Peyer's patch (tissue), 4 donors: ENCODE measurements around the gene GLI3.

Experiments used
- POLR2A ChIP-seq, 2 donors: fragments of 450-650 bp; IDR thresholded peaks; one replicate each; pipeline ENCODE4 v1.5.1; 2017; ENCODE audit warnings: antibody characterized with exemption in 2 of 2, mild to moderate bottlenecking in 2 of 2, moderate library complexity in 2 of 2
- TF ChIP-seq, protein P1 (sequence below), 6 experiments: fragments of 450-650 bp in 4 of 6; fragments of 200-600 bp in 2 of 6; sonication (generic) in 1 of 6; IDR thresholded peaks; one replicate each; pipeline ENCODE4 v1.5.1; 2017 to 2019; ENCODE audit warnings: antibody characterized with exemption in 6 of 6, mild to moderate bottlenecking in 3 of 6, moderate library complexity in 1 of 6

- TF ChIP-seq, protein P1, sequence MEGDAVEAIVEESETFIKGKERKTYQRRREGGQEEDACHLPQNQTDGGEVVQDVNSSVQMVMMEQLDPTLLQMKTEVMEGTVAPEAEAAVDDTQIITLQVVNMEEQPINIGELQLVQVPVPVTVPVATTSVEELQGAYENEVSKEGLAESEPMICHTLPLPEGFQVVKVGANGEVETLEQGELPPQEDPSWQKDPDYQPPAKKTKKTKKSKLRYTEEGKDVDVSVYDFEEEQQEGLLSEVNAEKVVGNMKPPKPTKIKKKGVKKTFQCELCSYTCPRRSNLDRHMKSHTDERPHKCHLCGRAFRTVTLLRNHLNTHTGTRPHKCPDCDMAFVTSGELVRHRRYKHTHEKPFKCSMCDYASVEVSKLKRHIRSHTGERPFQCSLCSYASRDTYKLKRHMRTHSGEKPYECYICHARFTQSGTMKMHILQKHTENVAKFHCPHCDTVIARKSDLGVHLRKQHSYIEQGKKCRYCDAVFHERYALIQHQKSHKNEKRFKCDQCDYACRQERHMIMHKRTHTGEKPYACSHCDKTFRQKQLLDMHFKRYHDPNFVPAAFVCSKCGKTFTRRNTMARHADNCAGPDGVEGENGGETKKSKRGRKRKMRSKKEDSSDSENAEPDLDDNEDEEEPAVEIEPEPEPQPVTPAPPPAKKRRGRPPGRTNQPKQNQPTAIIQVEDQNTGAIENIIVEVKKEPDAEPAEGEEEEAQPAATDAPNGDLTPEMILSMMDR (IDR thresholded peaks at IDR 0.05) = no peak
- no peak for TF ChIP-seq POLR2A (IDR thresholded peaks at IDR 0.05)
Measured at GRCh38 chr7:42151309-42151708, 85.7 kb downstream of the GLI3 start.
